Measurements from ENCODE around the gene PAGR1. TPM values are rescaled to one million over a fixed set of nuclear protein-coding genes. Genes with fewer than 3 reads are reported as not detected.

PAGR1 gene
- polyA plus RNA-seq, 1 experiment: 15.6 TPM

GRCh38 chr16:29802416-29802935 is 13.5 kb upstream of the PAGR1 start:
- CTCF ChIA-PET: interaction anchor here (3.6 to 5.4 kb wide), 2 partner anchors 12 to 17 kb away, joined by 22 to 35 read pairs; partner anchors contain the start of gene KIF22

GRCh38 chr16:29804020-29804419 is 11.9 kb upstream of the PAGR1 start:
- CTCF ChIA-PET: interaction anchor here (0.9 to 5.4 kb wide), 6 partner anchors 10 to 224 kb away, joined by 3 to 35 read pairs (median 8); partner anchors contain the start of genes KIF22 and PAGR1
- no peak for DNase-seq (ENCODE audit: low read depth)

More at GRCh38 chr16:29802416-29802935, 13.5 kb upstream of the PAGR1 start:
- DNase-seq (ENCODE audit: low read depth): no peak
- Histone ChIP-seq H3K27me3 (ENCODE audit: control insufficient read depth, insufficient read depth, low read length) (no peaks in the 10 kb centered on the region), H3K4me3 (ENCODE audit: low read depth, low read length) (no peak overlapping the region), H3K36me3 (ENCODE audit: control insufficient read depth, insufficient read depth, low read length) (peaks cover 1% of the 10 kb centered on the region)
- no peak for TF ChIP-seq CTCF (IDR thresholded peaks at IDR 0.05; ENCODE audit: insufficient read depth, low read depth, low read length)
- POLR2A ChIA-PET: no interaction called here

GRCh38 chr16:29804455-29805231 is 11.3 kb upstream of the PAGR1 start:
- POLR2A ChIA-PET: interaction anchor here (1.1 kb wide), 1 partner anchor 16 kb away, joined by 4 read pairs; the partner anchor contains the start of gene MVP
- DNase-seq (ENCODE audit: low read depth): no peak
- TF ChIP-seq CTCF (IDR thresholded peaks at IDR 0.05; ENCODE audit: insufficient read depth, low read depth, low read length): no peak

More at GRCh38 chr16:29804020-29804419, 11.9 kb upstream of the PAGR1 start:
- H3K36me3 ChIP-seq (ENCODE audit: control insufficient read depth, insufficient read depth, low read length): peaks cover 6% of the 10 kb centered on the region
- no peaks in the 10 kb centered on the region for H3K27me3 ChIP-seq (ENCODE audit: control insufficient read depth, insufficient read depth, low read length)
- POLR2A ChIA-PET: interaction anchor here (1.1 kb wide), 1 partner anchor 17 kb away, joined by 4 read pairs; the partner anchor contains the start of gene MVP
- TF ChIP-seq CTCF (IDR thresholded peaks at IDR 0.05; ENCODE audit: insufficient read depth, low read depth, low read length): no peak
- H3K4me3 ChIP-seq (ENCODE audit: low read depth, low read length): no peak overlapping the region

GRCh38 chr16:29805232-29806098 is 10.5 kb upstream of the PAGR1 start:
- peak; percentile 76 for DNase-seq (ENCODE audit: low read depth)
- H3K36me3 ChIP-seq (ENCODE audit: control insufficient read depth, insufficient read depth, low read length): peaks cover 17% of the 10 kb centered on the region
- TF ChIP-seq CTCF (IDR thresholded peaks at IDR 0.05; ENCODE audit: insufficient read depth, low read depth, low read length): no peak
- no peaks in the 10 kb centered on the region for H3K27me3 ChIP-seq (ENCODE audit: control insufficient read depth, insufficient read depth, low read length)
- ChIA-PET POLR2A (interaction anchor here (1.1 kb wide), 1 partner anchor 15 kb away, joined by 4 read pairs; the partner anchor contains the start of gene MVP), CTCF (interaction anchor here (0.6 to 5.4 kb wide), 5 partner anchors 11 to 227 kb away, joined by 3 to 35 read pairs (median 11); partner anchors contain the start of genes KIF22 and PAGR1)
- peak overlapping the region; percentile 53 for H3K4me3 ChIP-seq (ENCODE audit: low read depth, low read length)

More at GRCh38 chr16:29804455-29805231, 11.3 kb upstream of the PAGR1 start:
- peak overlapping the region; percentile 53 for H3K4me3 ChIP-seq (ENCODE audit: low read depth, low read length)
- no peaks in the 10 kb centered on the region for H3K27me3 ChIP-seq (ENCODE audit: control insufficient read depth, insufficient read depth, low read length)
- CTCF ChIA-PET: interaction anchor here (0.6 to 5.4 kb wide), 6 partner anchors 11 to 228 kb away, joined by 3 to 35 read pairs (median 8); partner anchors contain the start of genes KIF22 and PAGR1
- H3K36me3 ChIP-seq (ENCODE audit: control insufficient read depth, insufficient read depth, low read length): peaks cover 10% of the 10 kb centered on the region

Data from BJ (cell line).